ENCODE results near the gene TNFRSF25. TPM values are rescaled to one million over a fixed set of nuclear protein-coding genes. Genes with fewer than 3 reads are reported as not detected.

TNFRSF25 gene
- total and polyA plus RNA-seq, 10 of the 15 experiments (the other 5 are each of a cell fraction or from before 2014, with no cell fraction given) = 0.23 to 8.6 (median 0.46) TPM; not detected in 5

- RAD21 ChIA-PET (ENCODE audit: unreplicated experiment) = interaction anchor here (1.4 kb wide), 1 partner anchor 95 kb away, joined by 3 read pairs; no protein-coding TSS in a partner anchor
- POLR2A ChIA-PET = no interaction called here
- Histone ChIP-seq H2AFZ (ENCODE audit: control insufficient read depth, low read depth, low read length) (no peak overlapping the region), H3K4me3 (no peak overlapping the region), H3K36me3 (ENCODE audit: control insufficient read depth in 2 of 2, insufficient read depth in 2 of 2, low read length in 1 of 2) (no peaks in the 10 kb centered on the region), H3K27me3 (replicated peaks in 1 of 2; ENCODE audit: control insufficient read depth in 2 of 2, insufficient read depth in 2 of 2, low read length in 1 of 2) (peaks cover 0 to 3% of the 10 kb centered on the region in 2 experiments; a peak in 3 of 4 replicates), H3K9me3 (replicated peaks; ENCODE audit: control insufficient read depth, insufficient read depth, low read length) (no peaks in the 10 kb centered on the region), H3K79me2 (ENCODE audit: control insufficient read depth, insufficient read depth, low read length) (no peaks in the 10 kb centered on the region), H4K20me1 (ENCODE audit: control insufficient read depth, insufficient read depth) (peaks cover 2% of the 10 kb centered on the region; the same call in 1 of the 2 replicates), H3K4me1 (ENCODE audit: control insufficient read depth, insufficient read depth, low read length) (no peaks in the 10 kb centered on the region), H3K27ac (ENCODE audit: control insufficient read depth, insufficient read depth) (no peak overlapping the region), H3K4me2 (ENCODE audit: control insufficient read depth, insufficient read depth) (no peak overlapping the region), H3K9ac (ENCODE audit: control insufficient read depth, insufficient read depth, low read length) (no peak overlapping the region)
- SMC1A ChIA-PET (ENCODE audit: uncharacterized antibody, unreplicated experiment) = interaction anchor here (0.6 kb wide), 1 partner anchor 155 kb away, joined by 3 read pairs; no protein-coding TSS in a partner anchor
- ATAC-seq (no peak), FAIRE-seq (no peak), DNase-seq (ENCODE audit: low read depth, low spot score) (no peak)
- CTCF ChIA-PET = interaction anchor here (0.9 to 4.9 kb wide), 12 partner anchors 10 to 157 kb away, joined by 3 to 25 read pairs (median 6); partner anchors contain the start of gene ZBTB48
- no TSS peak for BruUV-seq (replicated peaks)
- intact Hi-C loops (cut with micrococcal nuclease; ENCODE audit: unreplicated experiment) = no loop called here
- TF ChIP-seq ESRRA (IDR thresholded peaks at IDR 0.05; ENCODE audit: low read length) (no peak), CEBPB (IDR thresholded peaks at IDR 0.05; ENCODE audit: borderline replicate concordance in 1 of 2, low read depth in 2 of 2, low read length in 2 of 2) (no peak), ASH2L (IDR thresholded peaks at IDR 0.05; ENCODE audit: borderline replicate concordance, low read depth) (no peak), RBBP5 (conservative IDR thresholded peaks at IDR 0.05) (no peak), EED (IDR thresholded peaks at IDR 0.05; ENCODE audit: low read depth) (no peak), BMI1 (IDR thresholded peaks at IDR 0.05; ENCODE audit: borderline replicate concordance) (no peak), MYB (IDR thresholded peaks at IDR 0.05; ENCODE audit: borderline replicate concordance, low read depth, low read length) (no peak), YY1 (IDR thresholded peaks at IDR 0.05; ENCODE audit: low read depth, low read length) (no peak), BCL11A (IDR thresholded peaks at IDR 0.05; ENCODE audit: low read depth, low read length) (no peak), HDAC6 (IDR thresholded peaks at IDR 0.05; ENCODE audit: unreplicated experiment) (no peak), ATF3 (IDR thresholded peaks at IDR 0.05; ENCODE audit: borderline replicate concordance, extremely low read depth, low read depth, low read length) (no peak), CBFB (IDR thresholded peaks at IDR 0.05; ENCODE audit: low read depth) (no peak), NR2C1 (IDR thresholded peaks at IDR 0.05) (no peak)
- WGBS (ENCODE audit: insufficient coverage, insufficient replicate concordance, low lambda C conversion rate, missing lambda C conversion rate) = 30% methylated on average over 9 of the region's 9 CpGs
- in situ Hi-C loops (cut with MboI) = loop anchor here (25.0 kb wide), 1 partner anchor 723 kb away; no protein-coding TSS in a partner anchor
Observed at GRCh38 chr1:6489383-6489765, 23.4 kb upstream of the TNFRSF25 start.
